MCF 10A (cell line): ENCODE measurements around the gene C10orf62. TPM values are rescaled to one million over a fixed set of nuclear protein-coding genes. Genes with fewer than 3 reads are reported as not detected.
"Not testable (repeated sequence)": the region's sequence is repeated elsewhere in the genome, so short reads cannot be mapped to it uniquely, and the experiment has no call there.

ENCODE experiments used
- BruUV-seq: library from RNA; stranded (reverse); fragments of 400-500 nt; replicated peaks from 2 replicates; lab custom pipeline; 2021; lab: Mats Ljungman, UMichigan
- CTCF ChIA-PET: fragments of 300-600 bp; sonication (Branson Sonifier 250); formaldehyde crosslinking; extraction: SDS; loops from one replicate; lab custom pipeline; 2021; ENCODE audit warnings: antibody characterized with exemption, inconsistent platforms; lab: Yijun Ruan, JAX
- POLR2A ChIA-PET: fragments of 300-600, 350-650 bp; sonication (Branson Sonifier 250); formaldehyde crosslinking; extraction: SDS; loops from one replicate; lab custom pipeline; 2020; ENCODE audit warnings: antibody characterized with exemption, inconsistent platforms; lab: Yijun Ruan, JAX
- DNase-seq: peaks from one replicate; pipeline ENCODE4 v3.0.0-alpha.2; 2018; ENCODE audit not compliant: unreplicated experiment
- H3K27ac Mint-ChIP-seq: one replicate; pipeline ENCODE4 v1.8.0; 2022; ENCODE audit warnings: mild to moderate bottlenecking, low read depth, mixed read lengths; ENCODE audit not compliant: unreplicated experiment
- H3K27me3 Mint-ChIP-seq: one replicate; pipeline ENCODE4 v1.8.0; 2022; ENCODE audit warnings: mixed read lengths; ENCODE audit not compliant: insufficient read depth, unreplicated experiment
- H3K36me3 Mint-ChIP-seq: one replicate; pipeline ENCODE4 v1.8.0; 2022; ENCODE audit warnings: mild to moderate bottlenecking, moderate library complexity, mixed read lengths; ENCODE audit not compliant: insufficient read depth, unreplicated experiment
- H3K4me1 Mint-ChIP-seq: one replicate; pipeline ENCODE4 v1.8.0; 2022; ENCODE audit warnings: mixed read lengths; ENCODE audit not compliant: insufficient read depth, unreplicated experiment
- H3K4me3 Mint-ChIP-seq: one replicate; pipeline ENCODE4 v1.8.0; 2022; ENCODE audit warnings: mild to moderate bottlenecking, moderate library complexity, mixed read lengths; ENCODE audit not compliant: unreplicated experiment
- H3K9me3 Mint-ChIP-seq: one replicate; pipeline ENCODE4 v1.8.0; 2022; ENCODE audit warnings: mixed read lengths; ENCODE audit not compliant: unreplicated experiment
- intact Hi-C: fragments of 100-400 bp; cut with micrococcal nuclease; formaldehyde crosslinking; loops from 2 replicates; pipeline ENCODE4 v1.14.1; 2022
- total RNA-seq: library from RNA; stranded (reverse); gene quantifications from 2 replicates; pipeline ENCODE4 v1.2.3, GENCODE V29; 2022
- TF ChIP-seq, protein P1 (sequence below): fragments of 200-600 bp; IDR thresholded peaks from one replicate; pipeline ENCODE4 v1.8.0; 2022; ENCODE audit warnings: antibody characterized with exemption, mild to moderate bottlenecking; ENCODE audit not compliant: unreplicated experiment

C10orf62 gene
- total RNA-seq, 1 experiment from 2014 or later: 0.26 TPM

GRCh38 chr10:97551271-97551670 lies 38.2 kb upstream of the C10orf62 start:
- CTCF ChIA-PET: interaction anchor here (0.9 to 8.8 kb wide), 10 partner anchors 16 to 143 kb away, joined by 3 to 95 read pairs (median 10); partner anchors contain the start of gene UBTD1
- TF ChIP-seq, protein P1, sequence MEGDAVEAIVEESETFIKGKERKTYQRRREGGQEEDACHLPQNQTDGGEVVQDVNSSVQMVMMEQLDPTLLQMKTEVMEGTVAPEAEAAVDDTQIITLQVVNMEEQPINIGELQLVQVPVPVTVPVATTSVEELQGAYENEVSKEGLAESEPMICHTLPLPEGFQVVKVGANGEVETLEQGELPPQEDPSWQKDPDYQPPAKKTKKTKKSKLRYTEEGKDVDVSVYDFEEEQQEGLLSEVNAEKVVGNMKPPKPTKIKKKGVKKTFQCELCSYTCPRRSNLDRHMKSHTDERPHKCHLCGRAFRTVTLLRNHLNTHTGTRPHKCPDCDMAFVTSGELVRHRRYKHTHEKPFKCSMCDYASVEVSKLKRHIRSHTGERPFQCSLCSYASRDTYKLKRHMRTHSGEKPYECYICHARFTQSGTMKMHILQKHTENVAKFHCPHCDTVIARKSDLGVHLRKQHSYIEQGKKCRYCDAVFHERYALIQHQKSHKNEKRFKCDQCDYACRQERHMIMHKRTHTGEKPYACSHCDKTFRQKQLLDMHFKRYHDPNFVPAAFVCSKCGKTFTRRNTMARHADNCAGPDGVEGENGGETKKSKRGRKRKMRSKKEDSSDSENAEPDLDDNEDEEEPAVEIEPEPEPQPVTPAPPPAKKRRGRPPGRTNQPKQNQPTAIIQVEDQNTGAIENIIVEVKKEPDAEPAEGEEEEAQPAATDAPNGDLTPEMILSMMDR: no peak
- no peaks in the 10 kb centered on the region for H3K36me3 Mint-ChIP-seq
- intact Hi-C loops: no loop called here
- BruUV-seq: no TSS peak
- peak overlapping the region; percentile 98 for H3K27ac Mint-ChIP-seq
- no peak for DNase-seq
- H3K4me3 Mint-ChIP-seq: no peak overlapping the region
- peaks cover 28% of the 10 kb centered on the region for H3K4me1 Mint-ChIP-seq
- H3K9me3 Mint-ChIP-seq: no peaks in the 10 kb centered on the region
- POLR2A ChIA-PET: interaction anchor here (0.6 to 5.0 kb wide), 10 partner anchors 14 to 104 kb away, joined by 3 to 37 read pairs (median 5); partner anchors contain the start of genes HOGA1 and UBTD1
- H3K27me3 Mint-ChIP-seq: no peaks in the 10 kb centered on the region

GRCh38 chr10:97553575-97554031 lies 35.9 kb upstream of the C10orf62 start:
- Mint-ChIP-seq H3K9me3 (no peaks in the 10 kb centered on the region), H3K27me3 (no peaks in the 10 kb centered on the region), H3K4me3 (no peak overlapping the region), H3K36me3 (no peaks in the 10 kb centered on the region), H3K4me1 (peaks cover 28% of the 10 kb centered on the region), H3K27ac (peak overlapping the region; percentile 46)
- POLR2A ChIA-PET: interaction anchor here (0.5 to 5.0 kb wide), 18 partner anchors 9 to 153 kb away, joined by 3 to 37 read pairs (median 4); partner anchors contain the start of genes ANKRD2, RRP12 and UBTD1
- TF ChIP-seq, protein P1: peak; percentile 88
- CTCF ChIA-PET: interaction anchor here (0.5 to 8.8 kb wide), 39 partner anchors 11 to 261 kb away, joined by 3 to 95 read pairs (median 5); partner anchors contain the start of genes ARHGAP19 and UBTD1
- no TSS peak for BruUV-seq
- intact Hi-C loops: loop anchor here (1.0 to 2.0 kb wide), 5 partner anchors 19 to 146 kb away; no protein-coding TSS in a partner anchor
- peak; percentile 78 for DNase-seq

GRCh38 chr10:97554336-97554735 lies 35.2 kb upstream of the C10orf62 start:
- intact Hi-C loops, H3K9me3 Mint-ChIP-seq, DNase-seq, H3K27ac Mint-ChIP-seq, H3K36me3 Mint-ChIP-seq, H3K4me3 Mint-ChIP-seq, H3K27me3 Mint-ChIP-seq, BruUV-seq: not testable (repeated sequence)
- POLR2A ChIA-PET: interaction anchor here (1.1 to 5.0 kb wide), 9 partner anchors 10 to 94 kb away, joined by 3 to 37 read pairs (median 7); partner anchors contain the start of genes ANKRD2 and UBTD1
- CTCF ChIA-PET: interaction anchor here (0.5 to 8.8 kb wide), 29 partner anchors 10 to 996 kb away, joined by 3 to 95 read pairs (median 5); partner anchors contain the start of genes ARHGAP19 and UBTD1
- peaks cover 23% of the 10 kb centered on the region for H3K4me1 Mint-ChIP-seq

GRCh38 chr10:97555541-97555940 lies 34.0 kb upstream of the C10orf62 start:
- intact Hi-C loops, H3K27ac Mint-ChIP-seq, H3K27me3 Mint-ChIP-seq, H3K4me3 Mint-ChIP-seq, BruUV-seq, DNase-seq, H3K36me3 Mint-ChIP-seq, H3K9me3 Mint-ChIP-seq: not testable (repeated sequence)
- POLR2A ChIA-PET: interaction anchor here (1.2 to 4.5 kb wide), 3 partner anchors 19 to 56 kb away, joined by 3 to 23 read pairs (median 4); partner anchors contain the start of gene UBTD1
- CTCF ChIA-PET: interaction anchor here (0.7 to 8.8 kb wide), 8 partner anchors 9 to 94 kb away, joined by 3 to 95 read pairs (median 33); no protein-coding TSS in a partner anchor
- peaks cover 11% of the 10 kb centered on the region for H3K4me1 Mint-ChIP-seq

GRCh38 chr10:97560731-97561381 lies 28.7 kb upstream of the C10orf62 start:
- BruUV-seq, H3K4me1 Mint-ChIP-seq, H3K27me3 Mint-ChIP-seq, H3K4me3 Mint-ChIP-seq, CTCF ChIA-PET, DNase-seq, POLR2A ChIA-PET, intact Hi-C loops, H3K27ac Mint-ChIP-seq, H3K36me3 Mint-ChIP-seq: not testable (repeated sequence)
- peaks cover 19% of the 10 kb centered on the region for H3K9me3 Mint-ChIP-seq

GRCh38 chr10:97561386-97562077 lies 28.0 kb upstream of the C10orf62 start:
- ChIA-PET POLR2A (interaction anchor here (0.6 kb wide), 1 partner anchor 95 kb away, joined by 4 read pairs; no protein-coding TSS in a partner anchor), CTCF (interaction anchor here (0.8 kb wide), 1 partner anchor 97 kb away, joined by 3 read pairs; no protein-coding TSS in a partner anchor)
- peaks cover 19% of the 10 kb centered on the region for H3K9me3 Mint-ChIP-seq
- H3K4me3 Mint-ChIP-seq, H3K4me1 Mint-ChIP-seq, BruUV-seq, DNase-seq, H3K36me3 Mint-ChIP-seq, H3K27ac Mint-ChIP-seq, H3K27me3 Mint-ChIP-seq, intact Hi-C loops: not testable (repeated sequence)

DNA sequence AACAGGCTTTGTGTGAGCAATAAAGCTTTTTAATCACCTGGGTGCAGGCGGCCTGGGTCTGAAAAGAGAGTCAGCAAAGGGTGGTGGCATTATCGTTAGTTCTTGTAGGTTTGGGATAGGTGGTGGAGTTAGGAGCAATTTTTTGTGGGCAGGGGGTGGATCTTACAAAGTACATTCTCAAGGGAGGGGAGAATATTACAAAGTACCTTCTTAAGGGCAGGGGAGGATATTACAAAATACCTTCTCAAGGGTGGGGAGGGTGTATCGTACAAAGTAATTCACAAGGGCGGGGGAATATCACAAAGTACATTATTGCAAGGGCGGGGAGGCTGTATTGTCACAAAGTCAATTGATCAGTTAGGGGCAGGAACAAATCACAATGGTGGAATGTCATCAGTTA lies 27.2 kb upstream of the C10orf62 start:
- H3K27ac Mint-ChIP-seq, DNase-seq, H3K27me3 Mint-ChIP-seq, H3K4me1 Mint-ChIP-seq, H3K36me3 Mint-ChIP-seq, BruUV-seq, POLR2A ChIA-PET, H3K4me3 Mint-ChIP-seq, intact Hi-C loops: not testable (repeated sequence)
- H3K9me3 Mint-ChIP-seq: peaks cover 19% of the 10 kb centered on the region
- CTCF ChIA-PET: interaction anchor here (0.6 to 0.8 kb wide), 2 partner anchors 38 to 97 kb away, joined by 3 to 4 read pairs; no protein-coding TSS in a partner anchor
